ENCODE results near the gene MLIP.

Gene MLIP

GRCh38 chr6:54266400-54266923 lies 155.2 kb downstream of the MLIP start:
- WGBS (ENCODE audit: insufficient coverage, insufficient read length), result no CpG with 5 or more reads among the region's 5 CpGs

GRCh38 chr6:54267798-54268197 lies 156.6 kb downstream of the MLIP start:
- no peak for DNase-seq (ENCODE audit: low read depth, low spot score)
- Histone ChIP-seq H3K27me3 (ENCODE audit: control insufficient read depth, insufficient read depth, low read length) (no peaks in the 10 kb centered on the region), H3K36me3 (ENCODE audit: control insufficient read depth, insufficient read depth, low read length) (no peaks in the 10 kb centered on the region), H3K4me3 (ENCODE audit: low read length) (no peak overlapping the region), H3K27ac (ENCODE audit: low read length) (no peak overlapping the region), H3K4me1 (ENCODE audit: control insufficient read depth, insufficient read depth, low read length) (no peaks in the 10 kb centered on the region), H3K9me3 (ENCODE audit: control insufficient read depth, insufficient read depth, low read length) (no peaks in the 10 kb centered on the region)
- WGBS (ENCODE audit: insufficient coverage, insufficient read length), result no CpG with 5 or more reads among the region's 2 CpGs

More at GRCh38 chr6:54266400-54266923, 155.2 kb downstream of the MLIP start:
- no peaks in the 10 kb centered on the region for H3K27me3 ChIP-seq (ENCODE audit: control insufficient read depth, insufficient read depth, low read length)
- no peak for DNase-seq (ENCODE audit: low read depth, low spot score)
- H3K4me1 ChIP-seq (ENCODE audit: control insufficient read depth, insufficient read depth, low read length), result peaks cover 2% of the 10 kb centered on the region; the same call in 1 of the 2 replicates
- no peak overlapping the region for H3K4me3 ChIP-seq (ENCODE audit: low read length)
- H3K36me3 ChIP-seq (ENCODE audit: control insufficient read depth, insufficient read depth, low read length), result no peaks in the 10 kb centered on the region
- H3K27ac ChIP-seq (ENCODE audit: low read length), result no peak overlapping the region
- no peaks in the 10 kb centered on the region for H3K9me3 ChIP-seq (ENCODE audit: control insufficient read depth, insufficient read depth, low read length)

- no peak overlapping the region for H3K4me3 ChIP-seq (ENCODE audit: low read length)
- WGBS (ENCODE audit: insufficient coverage, insufficient read length), result 100% methylated on average over 1 of the region's 6 CpGs
- no peaks in the 10 kb centered on the region for H3K36me3 ChIP-seq (ENCODE audit: control insufficient read depth, insufficient read depth, low read length)
- H3K9me3 ChIP-seq (ENCODE audit: control insufficient read depth, insufficient read depth, low read length), result no peaks in the 10 kb centered on the region
- H3K4me1 ChIP-seq (ENCODE audit: control insufficient read depth, insufficient read depth, low read length), result no peaks in the 10 kb centered on the region
- H3K27ac ChIP-seq (ENCODE audit: low read length), result no peak overlapping the region
- no peak for DNase-seq (ENCODE audit: low read depth, low spot score)
- H3K27me3 ChIP-seq (ENCODE audit: control insufficient read depth, insufficient read depth, low read length), result no peaks in the 10 kb centered on the region
These were observed 162.1 kb downstream of the MLIP start for GRCh38 chr6:54273214-54273820.

DNA sequence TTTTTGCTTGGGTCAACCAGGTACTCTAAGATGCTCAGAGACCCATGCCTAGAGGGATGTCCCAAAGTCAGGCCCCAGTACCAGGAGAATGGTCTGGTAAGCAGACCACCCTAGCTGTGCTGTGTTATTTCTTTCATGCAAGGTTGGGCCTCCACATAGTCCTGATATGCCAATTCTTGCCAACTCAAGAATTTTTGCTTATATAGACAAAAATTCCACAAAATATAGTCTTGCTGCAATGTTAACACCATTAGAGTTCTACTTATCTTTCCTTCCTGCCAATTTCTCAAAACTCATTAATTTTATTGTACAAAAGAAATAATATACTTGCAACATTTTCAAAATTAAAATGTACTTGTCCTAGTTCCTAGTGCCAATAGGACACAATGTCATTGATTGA lies 163.1 kb downstream of the MLIP start:
- Histone ChIP-seq H3K36me3 (ENCODE audit: control insufficient read depth, insufficient read depth, low read length) (no peaks in the 10 kb centered on the region), H3K27me3 (ENCODE audit: control insufficient read depth, insufficient read depth, low read length) (no peaks in the 10 kb centered on the region), H3K9me3 (ENCODE audit: control insufficient read depth, insufficient read depth, low read length) (no peaks in the 10 kb centered on the region), H3K27ac (ENCODE audit: low read length) (no peak overlapping the region), H3K4me1 (ENCODE audit: control insufficient read depth, insufficient read depth, low read length) (no peaks in the 10 kb centered on the region), H3K4me3 (ENCODE audit: low read length) (no peak overlapping the region)
- no peak for DNase-seq (ENCODE audit: low read depth, low spot score)

- Histone ChIP-seq H3K27me3 (ENCODE audit: control insufficient read depth, insufficient read depth, low read length) (no peaks in the 10 kb centered on the region), H3K36me3 (ENCODE audit: control insufficient read depth, insufficient read depth, low read length) (no peaks in the 10 kb centered on the region), H3K9me3 (ENCODE audit: control insufficient read depth, insufficient read depth, low read length) (no peaks in the 10 kb centered on the region), H3K4me3 (ENCODE audit: low read length) (no peak overlapping the region), H3K27ac (ENCODE audit: low read length) (no peak overlapping the region), H3K4me1 (ENCODE audit: control insufficient read depth, insufficient read depth, low read length) (no peaks in the 10 kb centered on the region)
- DNase-seq (ENCODE audit: low read depth, low spot score), result no peak
- WGBS (ENCODE audit: insufficient coverage, insufficient read length), result no CpG with 5 or more reads among the region's 1 CpG
These were observed 170.9 kb downstream of the MLIP start for GRCh38 chr6:54282186-54282585.

- H3K4me1 ChIP-seq (ENCODE audit: control insufficient read depth, insufficient read depth, low read length), result no peaks in the 10 kb centered on the region; the same call in 1 of the 2 replicates
- H3K4me3 ChIP-seq (ENCODE audit: low read length), result no peak overlapping the region
- no peak for DNase-seq (ENCODE audit: low read depth, low spot score)
- WGBS (ENCODE audit: insufficient coverage, insufficient read length), result no CpG with 5 or more reads among the region's 3 CpGs
- no peak overlapping the region for H3K27ac ChIP-seq (ENCODE audit: low read length)
- H3K36me3 ChIP-seq (ENCODE audit: control insufficient read depth, insufficient read depth, low read length), result no peaks in the 10 kb centered on the region
- no peaks in the 10 kb centered on the region for H3K27me3 ChIP-seq (ENCODE audit: control insufficient read depth, insufficient read depth, low read length)
- no peaks in the 10 kb centered on the region for H3K9me3 ChIP-seq (ENCODE audit: control insufficient read depth, insufficient read depth, low read length)
These were observed 173.1 kb downstream of the MLIP start for GRCh38 chr6:54284161-54284860.

DNA sequence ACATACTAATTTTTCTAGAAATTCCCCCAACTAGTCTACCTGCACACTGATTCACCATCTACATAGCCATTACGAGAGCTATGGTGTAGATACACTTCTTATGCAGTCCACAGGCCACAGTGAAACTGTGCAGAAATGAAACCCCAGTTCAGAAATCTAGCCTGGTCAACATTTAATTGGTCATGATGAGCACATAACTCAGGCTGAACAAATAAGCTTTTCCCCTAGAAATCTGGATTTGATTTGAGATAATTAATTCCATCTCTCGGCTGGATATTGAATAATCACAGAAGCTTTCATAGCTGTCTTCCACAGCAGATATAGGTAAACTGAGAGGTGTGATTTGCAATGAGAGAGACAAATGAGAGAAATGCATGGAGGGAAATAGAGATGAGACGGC lies 174.4 kb downstream of the MLIP start:
- no peaks in the 10 kb centered on the region for H3K27me3 ChIP-seq (ENCODE audit: control insufficient read depth, insufficient read depth, low read length)
- WGBS (ENCODE audit: insufficient coverage, insufficient read length), result no CpG with 5 or more reads among the region's 3 CpGs
- no peak overlapping the region for H3K27ac ChIP-seq (ENCODE audit: low read length)
- no peak overlapping the region for H3K4me3 ChIP-seq (ENCODE audit: low read length)
- no peaks in the 10 kb centered on the region; the same call in 1 of the 2 replicates for H3K4me1 ChIP-seq (ENCODE audit: control insufficient read depth, insufficient read depth, low read length)
- no peaks in the 10 kb centered on the region for H3K36me3 ChIP-seq (ENCODE audit: control insufficient read depth, insufficient read depth, low read length)
- DNase-seq (ENCODE audit: low read depth, low spot score), result no peak
- no peaks in the 10 kb centered on the region for H3K9me3 ChIP-seq (ENCODE audit: control insufficient read depth, insufficient read depth, low read length)

GRCh38 chr6:54286141-54286540 lies 174.9 kb downstream of the MLIP start:
- no peak for DNase-seq (ENCODE audit: low read depth, low spot score)
- no peaks in the 10 kb centered on the region; the same call in 1 of the 2 replicates for H3K4me1 ChIP-seq (ENCODE audit: control insufficient read depth, insufficient read depth, low read length)

DNA sequence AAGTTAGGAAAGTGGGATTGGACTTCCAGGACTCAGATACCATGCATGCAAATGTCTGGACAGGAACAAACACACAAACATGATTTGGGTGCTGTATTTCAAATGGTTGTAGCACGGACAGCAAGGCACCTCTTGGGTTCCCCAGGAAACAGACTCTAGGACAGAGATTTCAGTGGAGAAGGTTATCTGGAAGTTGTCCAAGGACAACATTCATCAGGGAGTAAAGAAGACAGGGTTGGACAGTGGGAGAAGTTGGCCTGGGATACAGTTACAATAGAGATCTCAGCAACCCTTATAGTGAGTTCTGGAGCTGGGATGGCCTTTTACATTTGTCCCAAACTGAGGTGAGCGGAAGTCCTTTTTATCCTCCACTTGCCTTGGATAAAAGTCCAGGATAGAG lies 177.2 kb downstream of the MLIP start:
- no peaks in the 10 kb centered on the region for H3K9me3 ChIP-seq (ENCODE audit: control insufficient read depth, insufficient read depth, low read length)
- no peak overlapping the region for H3K27ac ChIP-seq (ENCODE audit: low read length)
- no peak overlapping the region for H3K4me3 ChIP-seq (ENCODE audit: low read length)
- no CpG with 5 or more reads among the region's 2 CpGs for WGBS (ENCODE audit: insufficient coverage, insufficient read length)
- H3K4me1 ChIP-seq (ENCODE audit: control insufficient read depth, insufficient read depth, low read length), result no peaks in the 10 kb centered on the region; the same call in none of the 2 replicates
- DNase-seq (ENCODE audit: low read depth, low spot score), result no peak
- H3K36me3 ChIP-seq (ENCODE audit: control insufficient read depth, insufficient read depth, low read length), result no peaks in the 10 kb centered on the region
- H3K27me3 ChIP-seq (ENCODE audit: control insufficient read depth, insufficient read depth, low read length), result no peaks in the 10 kb centered on the region

More at GRCh38 chr6:54286141-54286540, 174.9 kb downstream of the MLIP start:
- no peak overlapping the region for H3K27ac ChIP-seq (ENCODE audit: low read length)
- H3K27me3 ChIP-seq (ENCODE audit: control insufficient read depth, insufficient read depth, low read length), result no peaks in the 10 kb centered on the region
- no peaks in the 10 kb centered on the region for H3K36me3 ChIP-seq (ENCODE audit: control insufficient read depth, insufficient read depth, low read length)
- no peaks in the 10 kb centered on the region for H3K9me3 ChIP-seq (ENCODE audit: control insufficient read depth, insufficient read depth, low read length)
- H3K4me3 ChIP-seq (ENCODE audit: low read length), result no peak overlapping the region

- Histone ChIP-seq H3K4me1 (ENCODE audit: control insufficient read depth, insufficient read depth, low read length) (no peaks in the 10 kb centered on the region; the same call in none of the 2 replicates), H3K27ac (ENCODE audit: low read length) (no peak overlapping the region)
- WGBS (ENCODE audit: insufficient coverage, insufficient read length), result no CpG with 5 or more reads among the region's 4 CpGs
These were observed 178.2 kb downstream of the MLIP start for GRCh38 chr6:54289426-54289825.

More at GRCh38 chr6:54289426-54289825, 178.2 kb downstream of the MLIP start:
- no peaks in the 10 kb centered on the region for H3K36me3 ChIP-seq (ENCODE audit: control insufficient read depth, insufficient read depth, low read length)
- H3K4me3 ChIP-seq (ENCODE audit: low read length), result no peak overlapping the region
- no peaks in the 10 kb centered on the region for H3K9me3 ChIP-seq (ENCODE audit: control insufficient read depth, insufficient read depth, low read length)
- no peak for DNase-seq (ENCODE audit: low read depth, low spot score)
- no peaks in the 10 kb centered on the region for H3K27me3 ChIP-seq (ENCODE audit: control insufficient read depth, insufficient read depth, low read length)

All from iPS DF 6.9 (cell line).